ENCODE results near the gene NADSYN1. TPM values are rescaled to one million over a fixed set of nuclear protein-coding genes. Genes with fewer than 3 reads are reported as not detected.

The NADSYN1 gene
- polyA plus RNA-seq, 1 experiment: 63.6 TPM

DNA sequence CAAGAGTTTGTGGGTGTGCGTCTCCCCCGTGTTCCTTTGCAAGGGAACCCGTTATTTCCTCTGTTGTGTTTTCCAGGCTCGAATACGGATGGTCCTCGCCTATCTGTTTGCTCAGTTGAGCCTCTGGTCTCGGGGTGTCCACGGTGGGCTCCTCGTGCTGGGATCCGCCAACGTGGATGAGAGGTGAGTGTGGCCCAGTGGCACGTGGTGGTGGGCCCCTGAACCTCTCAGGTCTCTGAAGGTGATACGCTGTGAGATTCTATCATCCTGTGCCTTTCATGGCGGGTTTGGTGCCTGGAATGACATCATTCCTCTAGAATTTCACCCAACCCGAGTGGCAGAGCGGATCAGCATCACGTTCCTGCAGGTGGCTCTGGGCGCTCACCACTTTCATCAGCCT, 32.5 kb downstream of the NADSYN1 start:
- DNase-seq (ENCODE audit: low read depth): no peak
- CTCF ChIA-PET: interaction anchor here (0.7 kb wide), 1 partner anchor 191 kb away, joined by 3 read pairs; no protein-coding TSS in a partner anchor

DNA sequence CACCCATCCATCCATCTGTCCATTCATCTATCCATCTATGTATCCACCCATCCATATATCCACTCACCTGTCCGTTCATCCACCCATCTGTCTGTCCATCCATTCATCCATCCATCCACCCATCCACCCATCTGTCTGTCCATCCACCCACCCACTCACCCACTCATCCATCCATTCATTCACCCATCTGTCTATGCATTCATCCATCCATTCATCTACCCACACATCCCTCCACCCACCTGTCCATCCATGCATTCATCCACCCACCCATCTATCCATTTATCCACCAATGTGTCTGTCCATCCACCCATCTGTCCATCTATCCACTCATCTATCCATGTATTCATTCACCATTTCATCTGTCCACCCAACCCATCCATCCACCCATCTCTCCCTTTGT, 33.3 kb downstream of the NADSYN1 start:
- no peak for TF ChIP-seq CTCF (IDR thresholded peaks at IDR 0.05; ENCODE audit: insufficient read depth, low read depth, low read length)
- peaks cover 53% of the 10 kb centered on the region for H3K36me3 ChIP-seq (ENCODE audit: control insufficient read depth, insufficient read depth, low read length)
- DNase-seq (ENCODE audit: low read depth): no peak
- no peak overlapping the region for H3K4me3 ChIP-seq (ENCODE audit: low read depth, low read length)
- H3K27me3 ChIP-seq (ENCODE audit: control insufficient read depth, insufficient read depth, low read length): no peaks in the 10 kb centered on the region
- ChIA-PET CTCF (no interaction called here), POLR2A (no interaction called here)

More for the DNA sequence above, 32.5 kb downstream of the NADSYN1 start:
- Histone ChIP-seq H3K27me3 (ENCODE audit: control insufficient read depth, insufficient read depth, low read length) (no peaks in the 10 kb centered on the region), H3K4me3 (ENCODE audit: low read depth, low read length) (no peak overlapping the region), H3K36me3 (ENCODE audit: control insufficient read depth, insufficient read depth, low read length) (peaks cover 51% of the 10 kb centered on the region)
- TF ChIP-seq CTCF (IDR thresholded peaks at IDR 0.05; ENCODE audit: insufficient read depth, low read depth, low read length): no peak
- POLR2A ChIA-PET: no interaction called here

GRCh38 chr11:71488681-71489270, 35.8 kb downstream of the NADSYN1 start:
- ChIA-PET POLR2A (no interaction called here), CTCF (no interaction called here)
- DNase-seq (ENCODE audit: low read depth): no peak
- Histone ChIP-seq H3K36me3 (ENCODE audit: control insufficient read depth, insufficient read depth, low read length) (peaks cover 45% of the 10 kb centered on the region), H3K4me3 (ENCODE audit: low read depth, low read length) (no peak overlapping the region), H3K27me3 (ENCODE audit: control insufficient read depth, insufficient read depth, low read length) (no peaks in the 10 kb centered on the region)
- TF ChIP-seq CTCF (IDR thresholded peaks at IDR 0.05; ENCODE audit: insufficient read depth, low read depth, low read length): no peak

DNA sequence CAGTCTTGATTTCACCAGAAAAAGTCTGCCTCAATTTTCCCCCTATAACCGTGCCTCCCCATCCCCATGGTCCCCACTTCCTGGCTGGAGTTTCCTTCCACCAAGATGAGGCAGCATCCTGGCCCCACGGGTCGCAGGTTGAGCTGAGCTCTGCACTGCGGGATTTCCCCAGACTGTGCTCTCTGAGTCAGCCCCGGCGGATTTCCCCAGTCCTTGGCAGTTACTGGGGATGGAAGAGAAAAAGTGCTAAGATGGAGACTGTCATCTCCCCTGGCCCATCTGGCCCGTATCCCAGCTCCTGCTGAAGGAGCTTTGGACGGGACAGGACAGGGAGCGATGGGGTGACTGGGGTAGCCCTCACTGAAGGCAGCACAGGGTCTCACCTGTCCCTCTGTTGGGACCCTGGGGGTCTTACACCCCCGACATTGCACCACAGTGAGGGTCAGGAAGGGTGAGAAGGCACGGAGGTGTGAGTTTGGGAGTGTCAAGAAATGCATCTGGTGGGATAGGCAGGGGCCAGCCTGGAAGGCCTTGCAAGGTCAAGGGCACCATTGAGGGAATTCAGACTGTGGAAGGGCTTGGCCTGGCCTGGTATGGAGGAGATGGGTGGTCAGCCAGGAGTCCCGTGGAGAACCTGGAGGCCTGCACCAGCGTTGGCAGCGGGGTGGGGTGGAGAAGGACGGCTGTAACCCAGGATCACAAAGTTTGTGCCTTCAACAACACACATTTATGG, 36.5 kb downstream of the NADSYN1 start:
- H3K36me3 ChIP-seq (ENCODE audit: control insufficient read depth, insufficient read depth, low read length): peaks cover 38% of the 10 kb centered on the region
- CTCF ChIA-PET: no interaction called here
- DNase-seq (ENCODE audit: low read depth): no peak
- H3K4me3 ChIP-seq (ENCODE audit: low read depth, low read length): no peak overlapping the region
- POLR2A ChIA-PET: no interaction called here
- H3K27me3 ChIP-seq (ENCODE audit: control insufficient read depth, insufficient read depth, low read length): no peaks in the 10 kb centered on the region
- TF ChIP-seq CTCF (IDR thresholded peaks at IDR 0.05; ENCODE audit: insufficient read depth, low read depth, low read length): no peak

- CTCF ChIA-PET: no interaction called here
- no peak for DNase-seq (ENCODE audit: low read depth)
- H3K36me3 ChIP-seq (ENCODE audit: control insufficient read depth, insufficient read depth, low read length): peaks cover 32% of the 10 kb centered on the region
- TF ChIP-seq CTCF (IDR thresholded peaks at IDR 0.05; ENCODE audit: insufficient read depth, low read depth, low read length): no peak
- POLR2A ChIA-PET: no interaction called here
- H3K27me3 ChIP-seq (ENCODE audit: control insufficient read depth, insufficient read depth, low read length): no peaks in the 10 kb centered on the region
- H3K4me3 ChIP-seq (ENCODE audit: low read depth, low read length): no peak overlapping the region
Observed at GRCh38 chr11:71490044-71490730, 37.2 kb downstream of the NADSYN1 start.
